Activated CD4-positive, alpha-beta T cell treated with anti-CD3 and anti-CD28 coated beads, Interleukin-2, amount 50 U/mL, for 16 hours (primary cell): ENCODE measurements around the gene SEC16B.

Source experiments
- DNase-seq: peaks from one replicate; pipeline ENCODE4 v3.0.0-alpha.2; 2020

SEC16B gene

GRCh38 chr1:177940682-177941081 lies 29.2 kb downstream of the SEC16B start:
- DNase-seq, result no peak

DNA sequence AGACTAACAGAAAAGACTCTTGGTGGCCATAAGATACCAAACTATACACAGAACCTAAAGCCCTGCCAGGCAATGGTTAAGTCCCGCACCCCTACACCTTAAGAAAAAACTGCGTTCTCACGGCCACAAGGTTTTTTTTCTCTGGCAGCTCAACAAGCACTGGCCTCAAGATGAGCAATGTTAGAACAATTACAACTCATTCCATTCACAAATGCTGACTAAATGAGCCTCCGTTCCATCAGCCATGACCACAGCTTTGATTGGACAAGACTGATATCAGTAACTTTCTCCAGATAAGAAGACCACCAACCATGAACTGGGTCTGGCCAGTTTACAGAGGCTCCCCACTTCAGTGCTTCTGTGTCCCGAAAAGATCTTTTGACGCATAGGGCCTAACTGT lies 31.9 kb downstream of the SEC16B start:
- no peak for DNase-seq

DNA sequence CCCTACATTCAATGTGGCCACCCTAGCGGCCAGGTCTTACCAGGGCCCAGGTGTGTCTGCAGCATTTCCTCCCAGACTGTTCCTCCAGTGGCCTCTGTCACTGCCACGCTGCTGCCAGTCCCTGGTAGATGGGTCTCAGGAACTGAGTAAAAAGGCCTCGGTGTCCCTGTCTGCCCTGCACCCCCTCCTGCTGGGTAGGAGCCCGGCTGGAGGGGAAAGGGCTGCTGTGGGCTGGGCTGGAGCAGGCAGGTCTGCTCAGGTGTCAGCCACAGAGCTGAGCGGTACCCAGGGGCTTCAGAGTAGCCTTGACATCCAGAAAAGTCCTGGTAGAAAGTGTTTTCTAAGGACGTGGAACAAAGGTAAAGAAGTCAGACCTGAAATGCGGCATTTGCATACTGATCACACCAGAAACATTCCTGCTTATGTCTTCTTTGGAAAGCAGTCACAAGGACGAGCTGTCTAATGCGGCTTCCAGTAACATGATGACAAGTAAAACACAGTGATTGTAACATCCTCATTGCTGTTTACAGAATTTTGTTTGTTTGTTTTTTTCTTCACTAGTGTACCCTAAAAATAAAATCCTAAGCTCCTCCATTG lies 32.6 kb downstream of the SEC16B start:
- no peak for DNase-seq

DNA sequence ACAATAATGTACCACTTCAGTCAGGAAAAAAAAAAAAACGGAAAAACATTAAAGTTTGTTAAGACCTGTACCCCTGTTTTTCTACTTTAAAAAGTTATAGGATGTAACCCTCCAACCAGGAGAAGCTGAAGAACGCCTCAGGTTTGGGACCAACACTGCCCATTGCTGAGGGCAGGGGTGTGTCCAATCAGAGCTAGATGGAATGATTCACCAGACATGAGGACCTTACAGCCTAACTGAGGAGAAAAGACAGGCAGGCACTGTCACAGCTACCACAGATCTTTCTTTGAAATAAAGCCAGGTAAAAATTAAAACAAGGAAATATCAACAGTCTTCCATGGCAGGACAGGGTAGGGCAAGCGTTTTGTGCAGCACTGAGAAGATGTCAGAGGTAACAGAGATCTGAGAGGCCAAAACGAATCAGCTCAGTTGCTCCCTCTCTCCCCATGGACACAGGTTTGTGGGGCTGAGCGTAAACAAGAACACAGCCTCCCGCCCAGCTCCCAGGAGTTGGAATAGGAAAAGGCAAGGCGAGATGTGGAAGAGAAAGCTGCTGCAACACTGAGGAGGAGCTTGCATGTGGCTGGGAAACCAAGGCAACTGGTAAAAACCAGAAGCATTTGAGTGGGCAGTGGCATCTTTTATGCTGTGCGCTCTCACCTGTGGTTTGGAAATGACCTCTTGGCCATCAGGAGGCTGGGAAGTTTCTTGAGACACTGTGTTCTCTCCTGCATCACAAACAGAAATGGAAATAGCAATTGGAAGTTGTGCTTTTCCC lies 34.0 kb downstream of the SEC16B start:
- no peak for DNase-seq

GRCh38 chr1:177934927-177935326 lies 34.9 kb downstream of the SEC16B start:
- DNase-seq, result no peak

DNA sequence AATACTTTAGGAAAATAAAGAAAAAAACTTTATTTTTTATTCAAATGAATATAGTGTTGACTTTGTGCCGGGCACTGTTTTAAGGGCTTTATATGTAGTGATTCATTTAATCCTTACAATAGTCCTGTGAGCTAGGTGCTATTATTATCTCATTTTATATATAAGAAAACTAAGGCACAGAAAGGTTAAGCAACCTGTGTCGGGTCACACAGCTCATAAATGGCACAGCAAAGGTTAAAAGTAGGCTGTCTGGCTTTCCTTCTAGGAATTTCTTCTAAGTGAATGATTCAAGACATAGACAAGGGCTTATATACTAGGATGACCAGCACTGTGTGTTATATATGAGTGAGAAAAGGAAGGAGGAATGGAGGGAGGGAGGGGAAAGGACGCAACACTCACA lies 35.4 kb downstream of the SEC16B start:
- no peak for DNase-seq

DNA sequence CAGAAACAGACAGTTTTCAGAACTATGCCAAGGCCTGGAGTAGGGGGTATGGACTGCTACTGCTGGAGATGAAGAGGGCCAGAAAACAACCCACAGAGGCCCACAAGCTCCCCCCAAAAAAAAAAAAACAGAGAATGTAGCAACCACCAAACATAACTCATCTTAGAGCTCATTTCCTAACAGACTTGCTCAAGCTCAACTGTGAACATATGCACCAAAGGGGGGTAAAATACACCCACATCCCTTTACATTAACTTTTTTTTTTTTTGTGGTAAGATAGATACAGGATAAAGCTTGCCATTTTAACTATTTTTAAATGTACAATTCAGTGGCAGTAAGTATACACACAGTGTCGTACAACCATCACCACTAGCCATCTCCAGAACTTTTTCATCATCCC lies 36.0 kb downstream of the SEC16B start:
- DNase-seq, result no peak

DNA sequence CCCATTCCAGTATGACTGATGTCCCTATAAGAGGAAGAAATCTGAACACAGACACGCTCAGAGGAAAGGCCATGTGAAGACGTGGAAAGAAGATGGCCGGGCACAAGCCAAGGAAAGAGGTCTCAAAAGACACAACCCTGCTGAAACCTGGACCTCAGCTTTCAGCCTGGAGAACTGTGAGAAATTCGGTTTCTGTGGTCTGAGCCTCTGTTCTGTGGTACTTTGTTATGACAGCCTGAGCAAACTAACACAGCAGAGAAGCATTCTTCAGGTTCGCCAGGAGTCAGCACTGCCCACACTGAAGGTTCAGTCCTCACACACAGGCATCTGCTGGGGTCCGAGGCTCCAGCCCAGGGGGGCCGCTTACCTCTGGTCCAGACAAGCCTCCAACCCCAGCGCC lies 37.7 kb downstream of the SEC16B start:
- no peak for DNase-seq

DNA sequence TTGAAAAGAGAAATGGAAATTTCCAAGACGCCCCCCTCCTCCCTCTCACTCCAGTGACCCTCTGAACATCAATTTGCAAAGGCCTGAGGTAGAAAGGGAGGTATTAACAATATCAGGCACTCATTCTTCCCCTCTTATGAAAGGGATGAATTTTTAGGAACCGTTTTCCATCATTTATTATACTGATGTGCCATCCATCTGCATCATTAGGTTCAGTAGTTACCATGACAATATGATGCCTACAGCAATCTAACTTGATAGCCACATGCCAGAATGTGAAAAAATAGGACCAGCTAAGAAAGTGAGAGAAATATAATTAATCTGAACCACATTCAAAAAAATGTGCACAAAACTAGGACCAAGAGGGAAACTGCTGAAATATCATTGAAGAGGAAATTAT lies 40.9 kb downstream of the SEC16B start:
- DNase-seq, result no peak

DNA sequence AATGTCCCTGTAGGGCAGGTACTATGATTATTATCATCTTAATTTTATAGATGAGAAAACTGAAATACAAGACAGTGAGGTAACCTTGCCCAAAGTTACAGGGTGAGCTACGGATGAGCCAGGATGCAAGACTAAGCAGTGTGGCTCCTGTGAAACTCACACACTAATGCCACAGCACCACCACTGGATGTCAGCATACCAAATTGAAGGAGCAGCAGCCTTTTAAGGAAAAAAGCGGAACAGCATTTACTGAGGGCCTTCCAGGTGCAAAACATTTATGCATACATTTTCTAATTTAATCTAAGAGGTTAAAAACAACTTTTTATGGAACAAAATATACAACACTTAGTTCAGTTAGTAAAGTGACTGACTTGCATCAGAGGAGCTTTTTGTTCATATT lies 41.7 kb downstream of the SEC16B start:
- no peak for DNase-seq

DNA sequence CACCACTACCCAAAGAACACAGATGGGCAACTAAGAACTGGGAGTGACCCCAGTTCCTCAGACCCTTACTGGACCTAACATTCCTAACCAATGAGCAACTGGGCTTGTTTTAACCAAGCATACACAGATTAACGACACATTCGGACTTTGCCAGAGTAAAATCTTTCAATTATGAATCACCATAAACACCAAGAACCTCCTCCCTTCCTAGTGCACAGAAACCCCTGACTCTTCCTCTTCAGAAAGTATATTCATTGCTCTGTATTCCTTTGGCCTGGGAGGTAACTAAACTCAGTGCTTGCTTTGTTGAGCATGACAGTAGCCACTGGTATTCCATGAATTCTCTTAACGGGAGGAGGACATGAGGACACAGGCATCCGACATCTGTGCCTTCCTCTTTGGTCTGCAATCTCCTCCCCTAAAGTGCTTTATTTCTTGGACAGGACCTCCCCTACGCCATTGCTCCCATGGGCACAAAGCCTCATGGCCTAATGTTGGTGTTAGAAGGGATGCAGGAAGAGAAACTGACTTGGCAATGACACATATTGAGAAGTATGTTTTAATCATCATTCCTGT lies 42.7 kb downstream of the SEC16B start:
- DNase-seq, result no peak

DNA sequence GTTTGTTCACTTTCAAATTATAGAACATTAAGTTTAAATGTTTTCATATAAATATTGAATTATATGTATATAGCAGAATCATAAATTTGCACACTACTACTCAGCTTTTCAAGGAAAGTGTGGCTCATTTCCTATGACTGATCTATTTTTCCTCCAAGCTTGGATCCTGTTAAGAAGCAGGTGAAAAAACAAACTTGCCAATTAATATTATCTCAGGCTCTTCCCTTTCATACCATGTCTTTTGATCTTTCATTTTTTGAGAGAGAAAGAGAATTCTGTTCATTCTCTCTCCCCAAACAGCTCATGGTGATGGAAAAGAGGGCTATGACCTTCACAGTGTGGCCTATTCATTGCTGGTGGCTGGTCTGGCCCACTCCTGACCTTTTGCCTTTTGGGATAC lies 43.7 kb downstream of the SEC16B start:
- no peak for DNase-seq

GRCh38 chr1:177925006-177925405 lies 44.9 kb downstream of the SEC16B start:
- DNase-seq, result no peak

DNA sequence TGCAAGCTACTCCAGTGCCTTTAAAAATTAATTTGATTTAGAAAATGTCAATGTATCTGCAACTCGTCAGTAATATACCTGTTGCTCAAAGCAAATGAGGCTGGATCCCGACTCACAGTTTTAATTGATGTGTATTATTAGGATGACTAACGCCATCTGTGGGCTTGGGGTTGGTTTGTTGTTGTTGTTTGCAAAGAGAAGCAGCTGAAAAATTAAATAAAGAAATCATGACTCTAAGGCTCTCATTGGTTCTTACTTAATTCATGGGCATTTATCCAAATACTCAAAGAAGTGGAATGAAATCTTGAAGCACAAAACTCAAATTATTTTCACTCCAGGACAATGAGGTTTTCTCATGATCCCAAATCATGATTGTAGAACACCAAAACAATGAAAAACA lies 46.4 kb downstream of the SEC16B start:
- no peak for DNase-seq

- no peak for DNase-seq
These were observed 47.6 kb downstream of the SEC16B start for GRCh38 chr1:177922209-177922608.

GRCh38 chr1:177921590-177921989 lies 48.3 kb downstream of the SEC16B start:
- DNase-seq, result no peak

DNA sequence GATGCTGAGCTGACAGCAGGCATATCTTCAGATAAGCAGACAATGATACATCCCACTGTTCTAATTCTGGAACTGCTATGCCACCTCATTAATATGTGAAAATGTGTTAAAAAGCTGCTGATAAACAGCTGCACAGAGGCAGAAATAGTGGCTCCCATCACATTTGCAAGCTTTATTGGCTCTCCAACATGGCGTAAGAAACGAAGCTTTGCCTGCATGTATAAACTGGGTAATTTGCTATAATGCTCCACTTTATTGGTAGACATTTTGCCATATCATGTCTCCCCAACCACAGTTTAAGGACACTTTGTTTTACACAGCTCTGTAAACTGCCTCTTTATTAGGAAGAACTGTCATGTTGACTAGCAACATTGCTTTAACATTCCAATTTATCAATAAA lies 49.8 kb downstream of the SEC16B start:
- DNase-seq, result no peak

- DNase-seq, result no peak
These were observed 54.2 kb downstream of the SEC16B start for GRCh38 chr1:177915641-177916040.

DNA sequence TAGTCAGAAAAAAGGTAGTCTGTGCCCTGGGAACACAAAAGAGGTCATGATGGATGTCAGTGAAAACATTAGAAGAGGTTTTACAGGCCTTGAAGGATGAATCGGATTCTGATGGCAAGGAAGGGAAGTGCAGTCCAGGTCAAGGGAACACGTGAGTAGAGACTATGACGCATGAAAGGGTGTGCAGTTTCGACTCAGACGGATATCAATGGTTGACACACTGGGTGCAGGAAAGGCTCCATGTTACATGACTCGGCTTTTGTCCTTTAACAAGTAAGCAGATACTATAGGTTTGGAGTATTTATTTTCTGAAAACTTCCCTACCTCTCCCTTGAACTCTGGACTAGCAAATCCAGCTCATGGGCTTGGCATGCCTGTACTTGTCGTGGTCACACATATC lies 55.3 kb downstream of the SEC16B start:
- no peak for DNase-seq

GRCh38 chr1:177913762-177914540 lies 55.9 kb downstream of the SEC16B start:
- DNase-seq, result no peak

DNA sequence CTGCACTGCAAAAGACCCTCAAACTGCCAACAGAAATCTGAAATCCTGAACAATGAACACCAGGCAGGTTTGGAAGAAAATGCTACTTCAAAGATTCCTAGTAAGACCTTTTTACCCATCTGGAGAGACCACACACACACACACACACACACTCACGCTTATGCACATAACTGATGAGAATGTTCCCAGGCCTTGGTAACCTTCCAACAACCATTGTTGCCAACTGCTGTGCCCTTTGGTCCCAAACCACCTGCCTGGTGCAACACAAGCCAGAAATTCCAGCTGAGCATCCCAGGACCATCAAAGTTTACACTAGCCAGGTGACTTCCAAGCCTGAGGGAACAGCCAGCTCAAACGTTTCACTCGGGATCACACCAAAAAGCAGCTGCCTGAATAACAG lies 56.9 kb downstream of the SEC16B start:
- no peak for DNase-seq

DNA sequence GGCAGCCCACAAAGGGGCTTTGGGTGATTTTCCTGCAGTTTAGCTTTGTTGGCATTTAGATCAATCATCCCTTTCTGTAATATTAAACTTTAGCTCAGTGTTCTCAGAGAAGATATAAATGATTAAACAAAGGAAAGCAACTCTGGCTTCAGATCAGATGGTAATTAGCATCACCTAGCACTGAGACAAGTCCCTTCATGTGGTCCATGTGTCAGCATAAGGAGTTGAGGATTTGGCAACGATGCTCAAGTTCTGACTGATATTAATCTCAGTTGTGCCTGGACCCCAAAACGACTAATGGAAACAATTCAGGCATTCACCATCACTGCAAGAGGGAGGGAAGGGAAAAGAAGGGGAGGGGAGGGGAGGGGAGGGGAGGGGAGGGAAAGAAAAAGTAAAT lies 60.4 kb downstream of the SEC16B start:
- DNase-seq, result no peak

GRCh38 chr1:177907000-177907399 lies 62.9 kb downstream of the SEC16B start:
- DNase-seq, result no peak

- DNase-seq, result no peak
These were observed 64.2 kb downstream of the SEC16B start for GRCh38 chr1:177905686-177906085.
